GM21576 (cell line): ENCODE data around the gene DEPDC1B.
"Not testable (repeated sequence)": the region's sequence is repeated elsewhere in the genome, so short reads cannot be mapped to it uniquely, and the experiment has no call there.

Experiments
- ATAC-seq: cut with Tn5 transposase; IDR thresholded peaks from one replicate; pipeline ENCODE4 v1.9.1; 2021; ENCODE audit warnings: mild to moderate bottlenecking, moderate library complexity; ENCODE audit not compliant: unreplicated experiment

Gene DEPDC1B

DNA sequence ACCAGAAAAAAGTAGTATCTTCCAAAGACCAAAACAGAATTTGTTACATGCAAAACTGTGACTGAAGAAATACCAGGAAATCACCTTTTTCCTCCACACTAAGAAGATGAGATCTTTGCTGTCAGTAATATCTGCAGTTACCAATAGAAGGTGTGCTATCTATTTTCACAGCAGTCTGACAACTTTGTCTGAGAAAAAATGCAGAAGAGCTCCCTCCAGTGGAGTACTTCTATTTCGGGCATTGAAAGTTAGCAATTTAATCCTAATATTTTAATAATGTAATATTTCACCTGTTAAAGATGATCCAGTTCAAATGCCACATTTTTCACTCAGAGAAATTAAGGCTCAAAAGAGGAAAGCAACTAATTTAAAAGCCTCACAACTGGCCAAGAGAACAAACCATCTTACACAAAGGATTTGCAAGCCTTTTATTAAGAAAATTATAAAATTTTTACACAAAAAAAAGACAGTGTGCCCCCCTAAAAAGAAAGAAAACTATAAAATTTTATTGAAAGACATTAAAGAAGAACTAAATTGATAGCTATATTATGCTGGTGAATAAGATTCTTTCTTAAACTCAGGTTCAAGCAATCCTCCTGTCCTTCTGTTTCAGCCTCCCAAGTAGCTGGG, 50.6 kb downstream of the DEPDC1B start:
- ATAC-seq, result peak; percentile 73

- ATAC-seq, result no peak
These were observed 51.8 kb downstream of the DEPDC1B start for GRCh38 chr5:60648175-60648574.

DNA sequence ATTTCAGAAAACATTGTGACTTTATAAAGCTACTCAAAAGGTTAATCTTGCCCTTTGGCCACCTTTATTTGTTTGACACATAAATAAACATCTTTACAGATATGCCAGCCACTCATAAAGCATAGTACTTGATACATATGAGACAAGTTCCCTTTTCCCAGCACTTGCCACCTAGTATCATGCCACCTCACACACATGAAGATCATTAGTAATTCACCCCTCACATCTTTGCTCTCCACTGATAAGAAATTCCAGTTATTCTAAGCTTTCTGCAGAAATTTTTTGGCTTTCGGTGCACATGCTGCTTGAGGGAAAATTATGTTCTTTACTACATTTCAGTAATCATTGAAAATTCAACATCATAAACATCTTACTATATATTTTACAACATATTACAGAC, 59.1 kb downstream of the DEPDC1B start:
- no peak for ATAC-seq

GRCh38 chr5:60639544-60639943, 60.4 kb downstream of the DEPDC1B start:
- ATAC-seq, result no peak

DNA sequence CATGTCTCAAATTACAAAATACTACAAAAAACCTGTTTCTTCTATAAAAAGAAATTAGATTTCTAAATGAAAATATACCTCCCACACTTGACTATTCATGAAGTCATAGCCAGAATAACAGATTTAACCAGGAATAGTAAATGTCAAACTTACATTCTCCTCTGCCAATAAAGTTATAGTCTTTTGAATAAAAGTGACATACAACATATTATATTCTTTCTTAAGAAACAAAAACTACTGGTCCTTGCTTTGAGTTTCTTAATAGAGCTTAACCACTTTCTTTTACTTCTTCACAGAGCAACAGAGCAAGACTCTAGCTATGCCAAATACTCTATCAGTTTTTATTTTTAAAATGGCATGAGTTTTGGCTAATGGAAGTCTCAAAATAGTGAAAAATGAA, 61.7 kb downstream of the DEPDC1B start:
- no peak for ATAC-seq

- ATAC-seq, result no peak
These were observed 63.3 kb downstream of the DEPDC1B start for GRCh38 chr5:60636644-60637043.

DNA sequence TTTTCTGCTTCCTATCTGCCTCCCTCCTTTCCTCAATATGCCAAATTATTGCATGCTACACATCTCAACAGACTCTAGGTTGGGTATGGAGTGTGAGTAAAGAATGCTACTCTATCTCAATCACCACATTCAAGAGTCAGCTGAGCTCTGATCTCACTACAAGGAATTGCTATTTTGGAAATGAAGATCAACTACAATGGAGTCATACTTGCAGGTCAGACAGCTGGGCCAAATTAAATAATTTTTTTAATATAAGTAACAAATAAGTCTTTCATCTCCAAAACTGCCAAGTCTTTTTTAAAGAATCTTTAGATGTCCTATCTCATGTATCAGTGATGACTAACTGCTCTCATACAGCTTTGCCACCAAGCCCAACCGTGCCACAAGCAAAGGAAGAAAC, 64.0 kb downstream of the DEPDC1B start:
- no peak for ATAC-seq

DNA sequence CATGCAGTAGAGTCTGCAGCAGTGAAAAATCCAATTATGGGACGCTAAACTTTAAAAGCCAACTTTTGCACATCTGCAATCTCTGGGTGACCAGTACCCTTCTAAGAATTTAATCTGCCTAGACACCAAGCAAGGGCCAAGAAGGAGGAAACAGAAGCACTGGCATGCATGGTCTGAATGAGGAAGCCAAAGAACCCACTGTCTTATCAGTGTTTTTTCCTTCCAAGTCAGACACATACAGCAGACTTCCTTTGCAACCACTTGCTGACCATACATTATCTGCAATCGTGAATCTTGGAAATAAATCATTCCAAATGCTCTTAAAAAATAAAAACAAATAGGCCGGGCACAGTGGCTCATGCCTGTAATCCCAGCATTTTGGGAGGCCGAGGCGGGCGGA, 65.9 kb downstream of the DEPDC1B start:
- ATAC-seq, result no peak

DNA sequence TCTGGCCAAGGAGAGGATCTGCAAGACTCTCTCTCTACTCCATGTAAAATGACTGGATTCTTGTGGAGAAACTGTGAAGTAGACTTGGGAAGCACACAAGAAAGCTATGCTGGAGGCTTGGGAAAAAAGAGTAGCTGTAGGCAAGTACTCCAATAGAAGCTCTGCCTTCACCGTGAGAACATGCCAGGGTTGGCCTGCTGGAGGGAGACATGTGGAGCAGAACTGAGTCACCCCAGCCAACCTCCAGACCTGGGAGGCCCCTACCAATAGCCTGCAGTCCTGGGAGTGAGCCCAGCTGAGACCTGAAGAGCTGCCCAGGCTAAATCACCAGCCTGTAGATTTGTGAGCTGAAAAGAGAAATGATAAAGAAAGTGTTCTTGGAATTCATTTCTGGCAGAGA, 66.6 kb downstream of the DEPDC1B start:
- no peak for ATAC-seq

DNA sequence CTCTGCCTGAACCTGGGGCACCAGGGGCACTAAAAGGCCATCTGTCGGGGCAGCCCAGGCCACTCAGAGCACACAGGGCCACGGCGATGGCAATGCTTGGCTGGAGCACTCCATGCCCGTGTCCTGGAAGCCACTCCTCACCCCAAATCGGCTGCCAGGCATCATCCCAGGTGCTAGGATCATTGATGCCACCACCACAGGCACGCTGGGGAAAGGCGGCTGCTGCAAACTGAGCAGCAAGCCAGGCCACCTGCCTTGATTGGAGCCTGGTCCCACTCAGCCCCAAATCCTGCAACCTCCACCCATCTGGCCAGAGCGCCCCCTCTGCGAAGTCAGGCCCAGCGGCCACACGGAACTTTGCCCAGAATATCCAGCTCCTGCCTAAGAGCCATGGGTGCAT, 67.8 kb downstream of the DEPDC1B start:
- ATAC-seq, result no peak

GRCh38 chr5:60630836-60631235, 69.1 kb downstream of the DEPDC1B start:
- ATAC-seq, result no peak

DNA sequence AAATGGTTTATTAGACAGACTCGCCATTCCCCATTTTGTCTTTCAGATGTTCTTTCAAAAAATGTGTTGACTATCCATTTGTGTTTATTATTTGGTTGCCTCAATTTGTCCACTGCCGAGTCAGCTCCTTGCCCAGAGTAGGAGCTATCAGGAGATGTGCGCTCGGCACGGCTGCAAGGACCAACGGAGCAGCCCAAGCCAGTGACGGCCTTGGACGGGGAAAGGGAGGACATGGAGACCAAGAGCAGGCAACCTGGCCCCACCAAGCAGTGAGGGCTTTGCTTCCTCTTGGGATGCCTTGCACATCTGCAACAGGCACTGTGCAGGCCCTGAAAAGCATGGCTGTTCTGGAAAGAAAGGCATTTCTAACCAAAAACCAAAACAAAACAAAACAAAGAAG, 69.8 kb downstream of the DEPDC1B start:
- no peak for ATAC-seq

DNA sequence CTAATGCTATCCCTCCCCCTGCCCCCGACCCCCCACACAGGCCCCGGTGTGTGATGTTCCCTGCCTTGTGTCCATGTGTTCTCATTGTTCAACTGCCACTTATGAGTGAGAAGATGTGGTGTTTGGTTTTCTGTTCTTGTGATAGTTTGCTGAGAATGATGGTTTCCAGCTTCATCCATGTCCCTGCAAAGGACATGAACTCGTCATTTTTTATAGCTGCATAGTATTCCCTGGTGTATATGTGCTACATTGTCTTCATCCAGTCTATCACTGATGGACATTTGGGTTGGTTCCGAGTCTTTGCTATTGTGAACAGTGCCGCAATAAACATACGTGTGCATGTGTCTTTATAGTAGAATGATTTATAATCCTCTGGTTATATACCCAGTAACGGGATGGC, 75.1 kb downstream of the DEPDC1B start:
- ATAC-seq, result not testable (repeated sequence)

DNA sequence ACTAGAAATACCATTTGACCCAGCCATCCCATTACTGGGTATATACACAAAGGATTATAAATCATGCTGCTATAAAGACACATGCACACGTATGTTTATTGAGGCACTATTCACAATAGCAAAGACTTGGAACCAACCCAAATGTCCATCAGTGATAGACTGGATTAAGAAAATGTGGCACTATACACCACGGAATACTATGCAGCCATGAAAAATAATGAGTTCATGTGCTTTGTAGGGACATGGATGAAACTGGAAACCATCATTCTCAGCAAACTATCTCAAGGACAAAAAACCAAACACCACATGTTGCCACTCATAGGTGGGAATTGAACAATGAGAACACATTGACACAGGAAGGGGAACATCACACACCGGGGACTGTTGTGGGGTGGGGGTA, 79.2 kb downstream of the DEPDC1B start:
- not testable (repeated sequence) for ATAC-seq

GRCh38 chr5:60613826-60614225, 86.1 kb downstream of the DEPDC1B start:
- ATAC-seq, result no peak

DNA sequence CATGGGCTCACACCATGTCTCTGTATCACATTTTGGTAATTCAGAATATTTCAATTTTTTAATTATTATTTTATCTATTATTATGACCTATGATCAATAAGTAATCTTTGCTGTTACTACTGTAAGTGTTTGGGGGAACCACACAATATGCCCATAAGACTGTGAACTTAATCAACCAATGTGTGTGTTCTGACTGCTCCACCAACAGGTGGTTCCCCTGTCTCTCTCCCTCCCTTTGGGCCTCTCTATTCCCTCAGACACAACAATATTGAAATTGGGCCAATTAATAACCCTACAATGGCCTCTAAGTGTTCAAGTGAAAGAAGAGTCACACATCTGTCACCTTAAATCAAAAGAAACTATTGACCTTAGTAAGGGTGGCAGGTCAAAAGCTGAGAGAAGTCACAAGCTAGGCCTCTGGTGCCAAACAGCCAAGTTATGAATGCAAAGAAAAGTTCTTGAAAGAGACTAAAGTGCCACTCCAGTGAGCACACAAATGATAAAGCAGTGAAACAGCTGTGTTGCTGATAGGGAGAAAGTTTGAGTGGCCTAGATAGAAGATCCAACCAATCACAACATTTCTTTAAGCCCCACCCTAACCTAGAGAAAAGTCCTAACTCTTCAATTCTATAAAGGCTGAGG, 88.7 kb downstream of the DEPDC1B start:
- ATAC-seq, result no peak

- ATAC-seq, result no peak
These were observed 95.2 kb downstream of the DEPDC1B start for GRCh38 chr5:60604771-60605170.

DNA sequence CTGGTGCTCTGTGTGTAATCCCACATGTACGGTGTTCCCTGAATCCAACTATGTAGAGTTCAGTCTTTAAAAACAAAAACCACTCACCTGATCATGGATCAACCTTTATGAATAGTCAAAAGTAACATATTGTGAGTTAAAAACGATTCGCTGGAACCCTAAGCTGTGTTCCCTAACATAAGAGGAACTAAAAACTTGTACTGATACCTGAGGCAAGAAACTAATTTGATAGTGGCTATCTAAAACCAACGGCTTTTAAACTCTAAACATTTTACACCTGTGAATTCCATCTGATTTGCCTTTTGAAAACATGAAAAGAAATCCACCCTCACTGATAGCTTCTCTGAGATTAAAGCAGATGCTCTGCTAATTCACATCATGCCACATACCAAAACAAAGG, 101.5 kb downstream of the DEPDC1B start:
- no peak for ATAC-seq

DNA sequence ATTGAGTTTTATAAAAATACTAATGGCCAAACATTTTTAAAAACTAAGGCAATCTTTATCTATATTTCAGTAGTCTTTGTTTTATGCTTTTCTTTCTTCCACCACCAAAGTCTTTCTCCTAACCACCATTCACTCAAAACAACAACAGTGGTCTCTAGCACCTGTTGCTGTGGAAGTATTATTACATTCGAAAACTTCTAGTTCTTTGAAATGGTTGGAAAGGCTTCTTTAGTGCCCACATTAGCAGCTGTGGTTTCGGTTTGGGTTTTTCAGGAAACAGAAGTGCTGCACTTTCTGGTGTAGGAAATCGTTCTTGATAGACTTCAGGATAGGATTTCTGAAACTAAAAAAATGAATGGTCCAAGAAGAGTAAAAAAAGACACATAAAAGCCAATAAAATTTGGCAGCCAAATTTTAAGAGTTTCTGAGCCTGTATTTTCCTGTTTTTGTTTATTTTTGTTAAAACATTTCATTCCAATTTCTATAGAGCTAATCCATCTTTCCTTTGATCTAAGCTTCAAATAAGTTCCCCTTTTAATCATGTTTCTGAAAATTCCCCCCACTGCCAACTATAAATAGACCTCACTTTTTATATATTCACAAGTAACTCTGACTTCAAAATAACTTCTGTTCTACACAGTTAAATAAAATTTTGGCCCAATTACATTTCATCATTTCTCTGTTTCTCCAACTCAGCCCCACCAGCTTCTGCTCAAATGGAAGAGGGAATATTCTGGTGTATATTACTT, 102.2 kb downstream of the DEPDC1B start:
- peak; percentile 69 for ATAC-seq

DNA sequence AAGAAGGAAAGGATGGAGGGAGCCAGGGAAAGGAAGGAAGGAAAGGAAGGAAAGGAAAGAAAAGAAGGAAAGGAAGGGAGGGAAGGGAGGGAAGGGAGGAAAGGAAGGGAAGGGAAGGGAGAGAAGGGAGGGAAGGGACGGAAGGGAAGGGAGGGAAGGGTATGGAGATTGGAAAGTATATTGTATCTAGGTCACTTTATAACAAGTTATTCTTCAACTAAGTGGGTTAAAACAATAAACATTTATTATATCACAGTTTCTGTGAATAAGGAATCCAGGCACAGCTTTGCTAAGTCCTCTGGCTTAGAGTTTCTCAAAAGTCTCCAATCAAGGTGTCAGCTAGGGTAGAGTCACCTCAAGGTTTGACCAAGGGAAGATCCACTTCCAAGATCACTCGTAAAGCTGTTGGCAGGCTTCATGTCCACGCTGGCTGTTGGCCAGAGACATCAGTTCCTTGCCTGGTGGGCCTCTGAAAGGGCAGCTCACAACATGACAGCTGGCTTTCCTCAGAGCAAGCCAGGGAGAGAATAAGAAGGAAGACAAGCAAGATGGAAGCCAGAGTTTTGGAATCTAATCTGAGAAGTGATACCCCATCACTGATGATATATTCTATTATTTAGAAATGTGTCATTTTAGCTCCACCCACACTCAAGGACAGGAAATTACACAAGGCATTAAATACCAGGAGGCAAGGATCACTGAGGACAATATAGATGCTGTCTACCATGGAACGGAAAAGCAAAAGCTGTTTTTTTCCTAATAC, 105.1 kb downstream of the DEPDC1B start:
- no peak for ATAC-seq

- ATAC-seq, result no peak
These were observed 109.8 kb downstream of the DEPDC1B start for GRCh38 chr5:60590172-60590571.
